HG03565 (cell line): ENCODE results near the gene CCDC74A.
"Not testable (repeated sequence)": the region's sequence is repeated elsewhere in the genome, so short reads cannot be mapped to it uniquely, and the experiment has no call there.

Experiments used
- ATAC-seq: cut with Tn5 transposase; IDR thresholded peaks from one replicate; pipeline ENCODE4 v1.9.1; 2021; ENCODE audit warnings: mild to moderate bottlenecking, moderate library complexity; ENCODE audit not compliant: unreplicated experiment

Gene CCDC74A

DNA sequence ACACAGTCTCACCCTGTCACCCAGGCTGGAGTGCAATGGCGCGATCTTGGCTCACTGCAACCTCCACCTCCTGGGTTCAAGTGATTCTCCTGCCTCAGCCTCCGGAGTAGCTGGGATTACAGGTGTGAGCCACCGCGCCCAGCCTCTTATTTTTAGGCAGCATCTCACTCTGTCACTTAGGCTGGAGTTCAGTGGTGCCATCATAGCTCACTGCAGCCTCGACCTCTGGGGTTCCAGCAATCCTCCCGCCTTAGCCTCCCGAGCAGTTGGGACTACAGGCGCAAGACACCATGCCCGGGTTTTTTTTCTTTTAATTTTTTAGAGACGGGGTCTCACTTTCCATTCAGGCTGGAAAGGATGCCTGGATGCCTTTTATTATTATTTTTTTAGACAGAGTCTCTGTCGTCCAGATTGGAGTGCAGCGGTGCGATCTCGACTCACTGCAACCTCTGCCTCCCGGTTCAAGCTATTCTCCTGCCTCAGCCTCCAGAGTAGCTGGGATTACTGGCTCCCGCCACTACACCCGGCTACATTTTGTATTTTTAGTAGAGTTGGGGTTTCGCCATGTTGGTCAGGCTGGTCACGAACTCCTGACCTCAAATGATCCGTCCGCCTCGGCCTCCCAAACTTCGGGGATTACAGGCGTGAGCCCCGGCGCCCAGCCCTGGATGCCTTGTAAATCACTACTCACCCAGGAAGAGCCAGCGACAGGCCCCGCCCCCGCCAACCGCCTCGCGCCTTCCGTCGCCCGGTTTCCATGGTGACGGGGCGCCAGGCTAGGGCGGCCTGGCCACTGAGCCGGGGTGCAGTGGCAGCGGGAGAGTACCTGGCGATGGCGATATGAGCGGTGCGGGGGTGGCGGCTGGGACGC lies at the start of gene CCDC74A:
Gene CCDC74A, plus strand, starts transcription at position 758 of the 871 bp plus-strand sequence. Its CDS starts 83 bp downstream, at position 841.
- peak; percentile 82 for ATAC-seq

DNA sequence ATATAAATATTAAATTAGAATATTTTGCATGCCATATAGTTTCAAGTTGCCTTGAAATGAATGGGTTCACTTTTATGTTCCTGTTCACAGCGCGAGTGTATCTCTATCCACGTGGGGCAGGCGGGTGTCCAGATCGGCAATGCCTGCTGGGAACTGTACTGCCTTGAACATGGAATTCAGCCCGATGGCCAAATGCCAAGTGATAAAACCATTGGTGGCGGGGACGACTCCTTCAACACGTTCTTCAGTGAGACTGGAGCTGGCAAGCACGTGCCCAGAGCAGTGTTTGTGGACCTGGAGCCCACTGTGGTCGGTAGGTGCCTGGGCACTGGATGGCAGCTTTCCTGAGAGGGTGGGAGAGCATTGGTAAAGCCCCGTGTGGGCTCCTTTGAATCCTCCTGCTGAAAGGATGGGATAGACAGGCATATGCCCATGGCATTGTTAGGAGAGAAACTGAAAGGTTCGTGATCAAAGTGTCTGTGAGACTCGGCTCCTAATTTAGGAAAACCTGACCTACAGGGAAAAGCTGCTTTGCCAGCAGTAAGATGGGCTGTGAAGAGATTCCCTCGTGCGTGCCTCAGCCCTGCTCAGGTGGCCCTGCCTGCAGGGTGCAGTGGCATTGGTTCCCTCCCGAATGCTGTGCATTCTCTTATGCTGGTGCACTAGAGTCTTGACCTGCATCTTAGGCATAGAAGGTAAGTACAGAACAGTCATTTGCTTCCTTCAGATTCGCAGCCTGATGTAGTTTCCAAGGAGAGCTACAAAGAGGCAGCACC lies 49.4 kb upstream of the CCDC74A start:
- not testable (repeated sequence) for ATAC-seq

DNA sequence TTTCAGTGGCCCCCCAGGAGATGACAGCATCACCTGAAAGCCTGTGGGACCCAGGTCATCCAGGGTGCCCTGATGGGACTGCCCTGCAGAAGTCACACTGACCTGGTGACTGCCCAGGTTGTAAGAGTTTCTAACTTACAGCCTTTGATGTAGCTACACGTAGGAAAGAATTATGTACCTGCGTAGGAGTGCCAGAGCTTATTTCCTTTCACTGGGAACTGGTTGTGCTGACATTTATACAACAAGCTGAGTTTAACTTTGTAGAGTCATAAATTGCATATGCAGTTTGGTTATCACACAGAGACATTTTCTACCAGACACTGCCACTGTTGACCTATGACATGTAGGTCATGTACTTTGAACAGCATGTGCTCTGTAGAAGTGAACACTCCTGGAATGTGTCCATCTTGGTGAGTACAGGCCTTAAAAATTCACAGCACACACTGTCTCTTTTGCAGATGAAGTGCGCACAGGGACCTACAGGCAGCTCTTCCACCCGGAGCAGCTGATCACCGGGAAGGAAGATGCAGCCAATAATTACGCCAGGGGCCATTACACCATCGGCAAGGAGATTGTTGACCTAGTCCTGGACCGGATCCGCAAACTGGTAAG lies 48.7 kb upstream of the CCDC74A start:
- ATAC-seq, result not testable (repeated sequence)

DNA sequence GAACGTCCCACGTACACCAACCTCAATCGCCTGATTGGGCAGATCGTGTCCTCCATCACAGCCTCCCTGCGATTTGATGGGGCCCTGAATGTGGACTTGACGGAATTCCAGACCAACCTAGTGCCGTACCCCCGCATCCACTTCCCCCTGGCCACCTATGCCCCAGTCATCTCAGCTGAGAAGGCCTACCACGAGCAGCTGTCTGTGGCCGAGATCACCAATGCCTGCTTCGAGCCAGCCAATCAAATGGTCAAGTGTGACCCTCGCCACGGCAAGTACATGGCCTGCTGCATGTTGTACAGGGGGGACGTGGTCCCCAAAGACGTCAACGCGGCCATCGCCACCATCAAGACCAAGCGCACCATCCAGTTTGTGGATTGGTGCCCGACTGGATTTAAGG lies 47.3 kb upstream of the CCDC74A start:
- ATAC-seq, result not testable (repeated sequence)

DNA sequence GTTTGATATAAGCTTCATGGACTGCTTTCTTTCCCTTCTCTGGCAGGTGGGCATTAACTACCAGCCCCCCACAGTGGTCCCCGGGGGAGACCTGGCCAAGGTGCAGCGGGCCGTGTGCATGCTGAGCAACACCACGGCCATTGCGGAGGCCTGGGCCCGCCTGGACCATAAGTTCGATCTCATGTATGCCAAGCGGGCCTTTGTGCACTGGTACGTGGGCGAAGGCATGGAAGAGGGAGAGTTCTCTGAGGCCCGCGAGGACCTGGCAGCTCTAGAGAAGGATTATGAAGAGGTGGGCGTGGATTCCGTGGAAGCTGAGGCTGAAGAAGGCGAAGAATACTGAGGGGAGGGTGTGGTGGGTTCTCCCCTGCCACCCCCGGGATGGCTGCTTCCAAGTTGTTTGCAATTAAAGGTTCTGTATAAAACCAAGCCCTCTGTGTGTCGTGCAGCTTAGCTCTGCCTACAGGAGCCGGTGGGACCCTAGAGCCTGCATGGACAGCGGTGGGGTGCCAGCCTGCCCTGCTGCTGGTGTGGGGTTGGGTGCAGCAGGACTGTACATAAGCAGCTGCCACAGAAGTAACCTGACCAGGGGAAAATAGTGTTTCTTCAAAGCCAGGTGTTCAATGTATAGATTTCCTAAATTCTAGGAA lies 45.1 kb upstream of the CCDC74A start:
- ATAC-seq, result not testable (repeated sequence)

DNA sequence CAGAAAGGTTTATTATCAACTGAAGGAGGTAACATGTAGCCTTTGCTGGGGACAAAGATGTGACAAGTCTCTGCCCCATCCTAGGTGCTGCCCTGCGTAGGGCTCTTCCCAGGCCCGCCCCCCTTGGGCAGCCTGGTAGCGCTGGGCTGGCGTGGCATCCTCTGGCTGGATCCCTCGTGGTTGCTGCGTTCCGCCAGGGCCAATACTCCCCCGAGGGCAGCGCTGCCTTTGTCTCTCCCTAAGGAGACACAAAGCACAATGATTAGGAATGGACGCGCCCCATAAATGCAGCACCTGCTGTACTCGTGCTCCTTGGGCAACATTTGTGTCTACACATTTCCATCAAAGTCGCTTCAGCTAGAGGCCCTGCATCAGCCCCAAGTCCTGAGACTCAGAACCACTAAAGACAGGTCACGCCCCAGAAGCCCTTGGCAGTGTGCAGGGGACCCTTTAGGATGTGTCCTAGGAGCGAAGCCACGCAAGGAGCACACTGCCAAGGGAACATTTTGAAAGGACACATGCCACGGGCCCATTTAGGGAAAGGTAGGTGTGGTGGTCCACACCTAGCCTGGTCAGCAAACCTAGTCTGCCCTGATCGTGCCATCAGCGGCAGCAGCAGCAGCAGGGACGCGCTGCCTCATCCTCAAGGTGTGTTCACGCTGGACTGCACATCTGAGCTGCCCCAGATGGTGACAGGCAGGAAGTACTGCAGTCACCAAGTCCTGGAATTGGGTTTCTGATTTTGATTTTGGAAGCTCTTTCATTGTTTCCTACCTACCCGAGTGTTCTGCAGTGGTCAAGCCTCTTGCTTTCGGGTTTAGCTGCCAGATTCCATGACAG lies 43.5 kb upstream of the CCDC74A start:
- ATAC-seq, result not testable (repeated sequence)

DNA sequence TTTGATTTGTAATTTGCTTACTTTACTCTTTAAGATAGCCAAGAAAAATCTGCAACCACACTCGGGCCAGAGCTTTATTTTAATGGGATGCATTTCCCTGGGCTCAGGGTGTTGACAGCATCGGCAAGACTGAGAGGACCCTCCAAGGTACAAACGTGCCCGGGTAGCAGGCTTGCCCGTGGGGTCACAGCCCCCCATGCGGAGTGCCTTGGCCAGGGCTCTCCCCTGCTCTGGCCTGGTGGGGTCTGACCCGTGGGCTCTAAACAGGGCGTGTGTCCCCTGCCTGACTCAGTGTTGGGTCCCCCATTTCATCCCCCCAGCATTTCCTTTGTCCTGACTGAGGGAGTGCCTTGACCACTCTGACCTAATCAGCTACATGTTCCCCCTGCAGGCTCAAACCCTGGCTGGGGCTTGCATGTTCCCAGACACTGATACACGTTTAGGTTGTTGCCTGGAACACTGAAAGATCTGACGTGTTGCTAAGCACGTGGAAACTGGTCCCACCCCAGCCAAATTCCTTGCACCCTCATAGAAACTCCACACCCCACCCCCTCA lies 42.7 kb upstream of the CCDC74A start:
- not testable (repeated sequence) for ATAC-seq

DNA sequence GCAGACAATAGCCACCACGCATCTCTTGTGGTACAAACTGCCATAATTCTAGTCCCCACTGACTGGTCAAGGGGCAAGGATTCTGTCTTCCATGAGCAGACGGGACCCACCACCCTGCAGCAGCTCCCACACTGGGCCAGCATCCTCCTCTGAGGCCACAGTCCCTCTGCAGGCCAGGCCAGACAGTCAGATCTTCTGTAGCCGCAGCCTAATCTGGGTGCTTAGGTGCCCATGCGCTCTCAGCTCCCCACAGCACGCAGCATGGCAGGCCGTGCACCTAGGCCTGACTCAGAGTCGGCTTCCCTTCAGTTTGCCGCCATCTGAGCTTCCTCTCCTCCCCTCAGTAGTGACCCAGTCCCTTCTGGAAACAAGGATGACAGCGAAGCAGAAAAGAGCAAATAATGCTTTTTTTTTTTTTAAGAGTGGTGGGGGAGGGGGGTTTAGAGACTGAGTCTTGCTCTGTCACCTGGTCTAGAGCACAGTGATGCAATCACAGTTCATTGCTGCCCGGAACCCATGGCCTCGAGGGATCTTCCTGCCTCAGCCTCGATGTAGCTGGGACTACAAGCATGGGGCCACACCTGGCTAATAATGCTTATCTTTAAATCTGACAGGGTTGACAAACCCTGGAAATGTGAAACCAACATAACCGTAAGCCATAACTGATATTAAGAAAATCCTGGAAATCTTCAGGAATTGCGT lies 41.3 kb upstream of the CCDC74A start:
- not testable (repeated sequence) for ATAC-seq

DNA sequence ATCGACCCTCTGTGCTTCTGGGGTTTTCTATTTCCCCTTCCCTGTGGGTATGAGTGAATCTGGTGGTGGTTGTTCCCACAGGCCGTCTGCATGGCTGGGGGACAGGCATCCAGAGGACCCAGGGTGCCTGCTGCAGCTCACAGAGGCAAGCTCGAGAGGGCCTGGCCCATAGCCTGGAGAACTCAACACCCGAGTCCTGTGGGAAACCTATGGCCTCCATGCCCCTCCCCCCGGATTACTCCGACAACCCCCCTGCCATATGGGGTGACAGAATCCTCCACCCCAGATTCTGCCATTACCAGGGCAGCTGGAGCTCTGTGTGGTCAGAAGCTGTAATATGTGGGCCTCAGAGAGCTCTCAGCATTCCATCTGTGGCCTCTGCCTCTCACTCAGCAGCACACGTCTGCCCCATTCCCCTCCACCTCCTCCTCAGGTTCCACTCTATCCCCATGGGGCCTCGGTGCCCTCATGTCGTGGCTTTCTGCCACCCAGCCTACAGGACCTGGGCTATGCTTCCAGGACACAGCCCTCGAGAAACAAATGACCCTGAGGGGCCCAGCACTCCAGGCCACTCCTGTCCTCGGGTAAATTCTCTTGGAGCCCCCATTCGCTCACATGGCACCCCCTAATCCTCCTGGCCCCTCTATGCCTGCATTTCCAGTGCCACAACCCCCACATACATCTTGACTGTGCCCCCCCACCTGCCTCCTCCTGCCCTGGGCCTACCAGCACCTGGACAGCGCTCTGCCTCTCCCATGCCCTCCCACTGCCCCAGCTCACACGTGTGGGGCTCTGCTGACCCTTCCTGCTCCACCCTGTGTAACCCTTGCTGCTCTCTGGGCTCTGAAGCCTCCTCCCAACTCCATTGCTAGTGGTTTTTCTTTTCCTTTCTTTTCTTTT lies 39.1 kb upstream of the CCDC74A start:
- no peak for ATAC-seq

DNA sequence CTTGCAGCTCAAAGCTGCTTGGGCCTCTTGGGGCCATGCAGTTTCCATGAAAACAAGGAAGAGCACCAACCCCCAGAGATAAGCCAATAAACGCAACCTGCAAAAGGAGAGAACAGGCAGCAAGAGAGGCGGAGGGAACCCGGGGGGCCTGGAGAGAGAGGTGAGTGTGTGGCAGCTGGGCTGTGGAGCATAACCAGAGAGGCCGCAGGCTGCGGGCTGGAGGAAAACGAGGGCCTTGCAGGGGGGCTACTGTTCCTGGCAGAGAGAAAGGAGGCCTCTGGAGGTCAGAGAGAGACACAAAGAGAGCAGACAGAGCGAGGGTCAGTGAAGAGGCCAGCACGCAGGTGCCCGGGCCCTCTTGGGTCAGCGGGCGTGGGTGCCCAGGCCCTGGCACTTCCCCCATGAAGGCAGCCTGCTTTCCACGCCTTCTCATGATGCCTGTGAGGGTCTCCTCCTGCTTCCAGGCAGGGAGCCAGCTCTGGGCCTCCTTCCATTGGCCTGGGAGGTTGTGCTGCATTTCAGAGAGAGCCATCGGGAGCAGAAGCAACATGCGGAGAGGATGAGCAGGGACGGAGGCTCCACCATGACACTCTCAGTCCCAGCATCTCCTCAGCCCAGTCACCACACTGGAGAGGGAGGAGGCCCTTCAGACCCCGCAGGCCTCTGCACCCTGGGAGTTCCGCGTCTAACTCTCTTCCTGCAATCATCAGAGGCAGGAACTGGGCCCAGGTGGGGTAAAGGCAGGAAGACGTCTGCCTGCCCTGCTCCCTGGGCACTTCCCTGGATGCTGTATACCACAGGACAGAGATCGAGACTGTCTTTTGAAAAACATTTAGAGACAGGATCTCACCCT lies 36.8 kb upstream of the CCDC74A start:
- not testable (repeated sequence) for ATAC-seq

DNA sequence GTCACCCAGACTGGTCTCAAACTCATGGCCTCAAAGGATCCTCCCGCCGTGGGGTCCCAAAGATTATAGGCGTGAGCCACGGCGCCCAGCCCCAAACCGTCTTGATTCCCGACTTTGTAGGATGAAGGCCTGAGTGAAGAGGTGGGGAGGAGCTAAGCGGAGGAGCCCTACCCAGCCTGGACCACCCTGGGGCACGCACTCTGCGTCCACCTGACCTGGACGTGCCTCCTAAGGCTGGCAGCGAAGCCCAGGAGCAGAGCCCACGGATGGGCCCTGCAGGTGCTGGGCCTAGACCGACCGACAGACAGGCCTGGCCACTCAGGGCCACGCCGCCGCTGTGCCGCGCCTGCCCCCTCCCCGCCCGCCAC lies 36.2 kb upstream of the CCDC74A start:
- not testable (repeated sequence) for ATAC-seq

DNA sequence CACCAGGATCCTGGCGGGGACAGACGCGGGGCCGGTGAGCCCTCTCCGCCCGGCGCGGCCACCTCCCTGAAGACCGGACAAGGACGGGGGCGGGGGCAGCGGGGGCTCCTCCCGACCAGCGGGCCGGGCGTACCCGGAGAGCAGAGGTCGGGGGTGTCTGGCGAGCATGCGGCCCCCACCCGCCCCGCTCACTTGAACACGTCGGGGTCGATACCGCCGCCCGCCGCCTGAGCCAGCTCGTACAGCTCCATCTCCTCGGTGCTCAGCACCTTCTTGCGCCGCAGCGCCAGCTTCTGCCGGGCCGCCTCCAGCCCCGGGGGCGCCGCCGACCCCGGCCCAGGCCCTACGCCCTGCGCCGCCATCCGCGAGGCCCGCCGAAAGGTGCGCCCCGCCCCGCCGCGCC lies 35.7 kb upstream of the CCDC74A start, which contains the start of gene MZT2A:
Gene MZT2A, minus strand, starts transcription at position 383 of the 403 bp plus-strand sequence. Its CDS starts 21 bp downstream, at position 362.
- ATAC-seq, result peak; percentile 4

DNA sequence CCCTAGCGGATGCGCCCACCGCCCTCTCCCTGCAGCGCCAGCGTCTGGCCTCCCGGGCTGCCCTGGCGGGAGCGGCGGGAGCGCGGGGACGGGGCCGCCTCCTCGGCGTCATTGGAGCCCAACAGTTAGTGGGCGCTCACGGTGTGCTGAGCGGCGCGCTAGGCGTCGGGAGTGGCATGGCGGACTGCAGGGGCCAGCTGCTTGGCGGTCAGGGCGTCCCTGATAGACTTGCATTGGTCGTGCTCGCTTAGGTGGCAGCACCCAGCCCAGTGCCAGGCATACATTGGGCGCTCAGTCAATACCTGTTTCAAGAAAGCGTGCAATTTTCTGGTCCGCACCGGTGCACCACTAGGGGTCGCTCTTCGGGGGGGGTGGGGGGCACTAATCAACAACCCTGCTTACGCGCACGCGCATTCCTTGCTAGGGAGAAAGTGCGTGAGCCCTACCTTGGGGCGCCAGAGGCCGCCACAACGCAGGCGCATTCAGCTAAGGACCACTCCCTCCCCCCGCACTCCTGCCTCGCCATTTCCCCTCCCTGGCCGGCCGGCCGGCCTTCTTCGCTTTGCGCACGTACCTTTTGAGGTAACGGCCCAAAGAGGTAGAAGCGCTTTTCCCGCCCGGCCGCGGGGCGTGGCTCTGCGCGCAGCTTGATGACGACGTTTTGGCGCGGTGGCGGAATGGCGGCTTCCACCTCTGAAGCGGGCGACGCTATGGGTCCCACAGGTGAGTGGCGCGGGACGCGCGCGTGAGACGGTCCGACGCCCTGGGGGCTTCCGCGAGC lies 35.1 kb upstream of the CCDC74A start:
- peak; percentile 60 for ATAC-seq

DNA sequence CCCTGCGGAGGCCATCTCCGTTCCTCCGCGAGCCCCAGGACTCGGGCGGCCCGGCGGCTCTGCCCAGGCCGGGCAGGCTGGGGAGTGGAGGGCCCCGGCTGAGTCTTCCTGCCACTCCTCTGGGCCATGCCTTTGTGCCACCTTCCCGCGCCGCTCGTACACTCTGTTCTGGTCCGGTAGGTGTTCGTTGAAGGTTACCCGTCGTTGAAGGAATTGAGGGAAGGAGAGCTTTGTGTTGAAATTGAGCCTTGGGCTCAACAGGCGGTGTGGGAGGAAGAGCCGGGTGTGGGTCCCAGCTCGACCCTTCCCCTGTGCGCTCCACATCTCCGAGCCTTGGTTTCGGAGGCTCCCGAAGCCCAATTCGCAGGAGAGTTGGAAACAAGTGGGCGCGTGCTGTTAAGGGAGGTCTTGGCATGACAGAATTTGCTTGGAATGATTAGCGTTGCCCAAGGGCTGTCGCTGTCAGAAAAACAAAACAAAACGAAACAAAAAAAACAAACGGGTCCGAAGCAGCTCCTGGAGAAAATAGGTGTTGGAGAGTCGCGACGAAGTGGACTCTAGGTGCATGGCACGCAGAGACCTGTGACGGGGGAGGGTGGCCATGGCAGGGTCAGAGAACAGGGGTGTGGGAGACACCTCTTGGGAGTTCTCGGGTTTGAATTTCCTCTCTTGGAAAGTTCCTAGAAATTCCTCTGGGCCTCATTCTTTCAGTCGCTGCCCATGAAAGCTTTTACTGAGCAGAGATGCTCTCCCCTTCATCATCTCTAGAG lies 34.3 kb upstream of the CCDC74A start:
- ATAC-seq, result peak; percentile 8

DNA sequence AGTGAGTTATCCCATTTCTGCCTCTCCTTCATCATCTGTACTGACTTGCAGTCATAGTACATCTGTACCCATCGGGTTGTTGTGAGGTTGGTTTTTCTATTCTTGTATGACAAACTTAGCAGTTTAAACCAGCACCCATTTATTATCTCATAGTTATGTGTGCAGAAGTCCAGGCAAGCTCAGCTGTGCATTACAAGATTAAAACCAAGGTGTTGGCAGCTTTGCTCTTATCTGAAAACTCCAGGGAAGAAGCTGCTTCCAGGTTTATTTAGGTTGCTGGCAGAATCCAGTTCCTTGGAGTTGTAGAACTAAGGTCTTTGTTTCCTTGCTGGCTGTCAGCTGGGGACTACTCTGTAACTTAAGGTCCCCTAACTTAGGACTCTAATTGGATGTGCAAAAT lies 32.2 kb upstream of the CCDC74A start:
- ATAC-seq, result not testable (repeated sequence)
